ENCODE measurements around the gene MEF2D.
A peak's percentile ranks its signal among the peaks of the same experiment; 100 is the strongest.

The MEF2D gene

GRCh38 chr1:156506450-156506849, 5.9 kb upstream of the MEF2D start:
- no peak overlapping the region for H2BK5ac ChIP-seq (ENCODE audit: low read length)
- no peak overlapping the region for H2BK15ac ChIP-seq (replicated peaks; ENCODE audit: low read depth)
- H3K4me2 ChIP-seq (ENCODE audit: low read length): no peak overlapping the region
- no peak overlapping the region for H4K5ac ChIP-seq (ENCODE audit: low read length)
- H3K18ac ChIP-seq (ENCODE audit: low read length): no peak overlapping the region
- H3K79me2 ChIP-seq (ENCODE audit: control insufficient read depth, insufficient read depth, low read length): no peaks in the 10 kb centered on the region
- no peaks in the 10 kb centered on the region for H3K36me3 ChIP-seq (ENCODE audit: control insufficient read depth, insufficient read depth, low read length)
- no peak overlapping the region for H2BK120ac ChIP-seq (ENCODE audit: low read depth, low read length)
- no peaks in the 10 kb centered on the region for H3K79me1 ChIP-seq (ENCODE audit: low read length)
- H3K27ac ChIP-seq (ENCODE audit: low read depth, low read length): no peak overlapping the region
- no CpG with 5 or more reads among the region's 2 CpGs for WGBS (ENCODE audit: extremely low coverage, insufficient coverage, low lambda C conversion rate)
- no peak overlapping the region for H3K4ac ChIP-seq (ENCODE audit: low read depth, low read length)
- H2AK5ac ChIP-seq (ENCODE audit: low read length): no peak overlapping the region
- H3K4me3 ChIP-seq (ENCODE audit: low read length): no peak overlapping the region
- peaks cover 20% of the 10 kb centered on the region for H3K4me1 ChIP-seq (ENCODE audit: control insufficient read depth, low read depth, low read length)
- H3K23ac ChIP-seq (ENCODE audit: low read length): no peak overlapping the region
- no peak overlapping the region for H3K56ac ChIP-seq (ENCODE audit: low read length)
- DNase-seq: no peak
- no peak overlapping the region for H3K9ac ChIP-seq (ENCODE audit: low read length)
- H3K27me3 ChIP-seq (ENCODE audit: insufficient read depth, low read length, poor library complexity): no peaks in the 10 kb centered on the region
- no peak overlapping the region for H4K8ac ChIP-seq (ENCODE audit: low read depth, low read length)

DNA sequence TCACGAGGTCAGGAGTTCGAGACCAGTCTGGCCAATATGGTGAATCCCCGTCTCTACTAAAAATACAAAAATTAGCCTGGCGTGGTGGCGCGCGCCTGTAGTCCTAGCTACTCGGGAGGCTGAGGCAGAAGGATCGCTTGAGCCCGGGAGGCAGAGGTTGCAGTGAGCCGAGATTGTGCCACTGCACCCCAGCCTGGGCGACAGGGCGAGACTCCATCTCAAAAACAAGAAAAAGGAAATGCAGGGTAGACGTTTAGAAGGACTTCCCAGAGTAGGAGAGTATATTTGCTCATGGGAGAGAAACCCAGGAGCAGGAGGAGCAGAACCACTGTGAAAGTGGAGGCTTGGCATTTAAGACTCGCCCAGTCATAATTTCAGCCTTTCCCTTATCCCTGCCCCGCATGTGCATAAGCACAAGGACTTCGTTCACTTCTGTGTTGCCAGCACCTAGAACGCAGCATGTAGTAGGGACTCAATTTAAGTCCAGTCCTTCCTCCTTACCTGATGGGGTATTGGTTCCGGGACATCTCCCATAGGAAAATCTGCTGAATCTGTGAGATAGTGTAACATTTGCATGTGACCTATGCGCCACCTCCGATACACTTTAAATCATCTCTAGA, 5.2 kb upstream of the MEF2D start:
- no peak overlapping the region for H3K18ac ChIP-seq (ENCODE audit: low read length)
- H4K8ac ChIP-seq (ENCODE audit: low read depth, low read length): no peak overlapping the region
- H3K4me3 ChIP-seq (ENCODE audit: low read length): no peak overlapping the region

GRCh38 chr1:156504821-156505678, 4.5 kb upstream of the MEF2D start:
- Histone ChIP-seq H3K4me1 (ENCODE audit: control insufficient read depth, low read depth, low read length) (peaks cover 20% of the 10 kb centered on the region), H2BK5ac (ENCODE audit: low read length) (peak overlapping the region; percentile 90), H3K4me2 (ENCODE audit: low read length) (peak overlapping the region; percentile 60), H3K4ac (ENCODE audit: low read depth, low read length) (peak overlapping the region; percentile 58), H3K27ac (ENCODE audit: low read depth, low read length) (peak overlapping the region; percentile 79), H3K36me3 (ENCODE audit: control insufficient read depth, insufficient read depth, low read length) (no peaks in the 10 kb centered on the region), H2AK5ac (ENCODE audit: low read length) (peak overlapping the region; percentile 100), H3K4me3 (ENCODE audit: low read length) (no peak overlapping the region), H3K79me2 (ENCODE audit: control insufficient read depth, insufficient read depth, low read length) (peaks cover 1% of the 10 kb centered on the region), H3K9ac (ENCODE audit: low read length) (peak overlapping the region; percentile 56), H4K5ac (ENCODE audit: low read length) (no peak overlapping the region), H3K56ac (ENCODE audit: low read length) (peak overlapping the region; percentile 84), H3K23ac (ENCODE audit: low read length) (peak overlapping the region; percentile 52), H2BK15ac (replicated peaks; ENCODE audit: low read depth) (no peak overlapping the region), H2BK120ac (ENCODE audit: low read depth, low read length) (peak overlapping the region; percentile 6), H3K27me3 (ENCODE audit: insufficient read depth, low read length, poor library complexity) (no peaks in the 10 kb centered on the region), H3K79me1 (ENCODE audit: low read length) (no peaks in the 10 kb centered on the region), H4K8ac (ENCODE audit: low read depth, low read length) (no peak overlapping the region), H3K18ac (ENCODE audit: low read length) (peak overlapping the region; percentile 41)
- no CpG with 5 or more reads among the region's 45 CpGs for WGBS (ENCODE audit: extremely low coverage, insufficient coverage, low lambda C conversion rate)
- peak; percentile 99 for DNase-seq

More for the DNA sequence above, 5.2 kb upstream of the MEF2D start:
- no peak for DNase-seq
- Histone ChIP-seq H3K79me1 (ENCODE audit: low read length) (no peaks in the 10 kb centered on the region), H3K27ac (ENCODE audit: low read depth, low read length) (no peak overlapping the region), H3K9ac (ENCODE audit: low read length) (no peak overlapping the region), H4K5ac (ENCODE audit: low read length) (no peak overlapping the region), H2AK5ac (ENCODE audit: low read length) (no peak overlapping the region), H3K79me2 (ENCODE audit: control insufficient read depth, insufficient read depth, low read length) (no peaks in the 10 kb centered on the region), H2BK15ac (replicated peaks; ENCODE audit: low read depth) (no peak overlapping the region), H3K23ac (ENCODE audit: low read length) (no peak overlapping the region), H3K27me3 (ENCODE audit: insufficient read depth, low read length, poor library complexity) (no peaks in the 10 kb centered on the region), H3K56ac (ENCODE audit: low read length) (peak overlapping the region; percentile 68), H3K36me3 (ENCODE audit: control insufficient read depth, insufficient read depth, low read length) (no peaks in the 10 kb centered on the region), H3K4me2 (ENCODE audit: low read length) (no peak overlapping the region), H3K4ac (ENCODE audit: low read depth, low read length) (no peak overlapping the region), H2BK120ac (ENCODE audit: low read depth, low read length) (no peak overlapping the region), H2BK5ac (ENCODE audit: low read length) (no peak overlapping the region), H3K4me1 (ENCODE audit: control insufficient read depth, low read depth, low read length) (peaks cover 20% of the 10 kb centered on the region)
- WGBS (ENCODE audit: extremely low coverage, insufficient coverage, low lambda C conversion rate): no CpG with 5 or more reads among the region's 21 CpGs

- Histone ChIP-seq H3K56ac (ENCODE audit: low read length) (peak overlapping the region; percentile 84), H3K4me1 (ENCODE audit: control insufficient read depth, low read depth, low read length) (peaks cover 20% of the 10 kb centered on the region), H3K9ac (ENCODE audit: low read length) (peak overlapping the region; percentile 56), H3K23ac (ENCODE audit: low read length) (peak overlapping the region; percentile 52), H3K79me1 (ENCODE audit: low read length) (no peaks in the 10 kb centered on the region), H3K18ac (ENCODE audit: low read length) (peak overlapping the region; percentile 41), H2BK5ac (ENCODE audit: low read length) (peak overlapping the region; percentile 90), H3K36me3 (ENCODE audit: control insufficient read depth, insufficient read depth, low read length) (no peaks in the 10 kb centered on the region), H4K8ac (ENCODE audit: low read depth, low read length) (no peak overlapping the region), H3K4ac (ENCODE audit: low read depth, low read length) (peak overlapping the region; percentile 58), H2BK120ac (ENCODE audit: low read depth, low read length) (peak overlapping the region; percentile 6), H4K5ac (ENCODE audit: low read length) (no peak overlapping the region), H2AK5ac (ENCODE audit: low read length) (peak overlapping the region; percentile 100), H2BK15ac (replicated peaks; ENCODE audit: low read depth) (no peak overlapping the region), H3K27me3 (ENCODE audit: insufficient read depth, low read length, poor library complexity) (no peaks in the 10 kb centered on the region), H3K4me2 (ENCODE audit: low read length) (peak overlapping the region; percentile 60), H3K79me2 (ENCODE audit: control insufficient read depth, insufficient read depth, low read length) (peaks cover 5% of the 10 kb centered on the region), H3K4me3 (ENCODE audit: low read length) (no peak overlapping the region), H3K27ac (ENCODE audit: low read depth, low read length) (peak overlapping the region; percentile 79)
- no CpG with 5 or more reads among the region's 5 CpGs for WGBS (ENCODE audit: extremely low coverage, insufficient coverage, low lambda C conversion rate)
- no peak for DNase-seq
Measured at GRCh38 chr1:156504438-156504813, 3.9 kb upstream of the MEF2D start.

DNA sequence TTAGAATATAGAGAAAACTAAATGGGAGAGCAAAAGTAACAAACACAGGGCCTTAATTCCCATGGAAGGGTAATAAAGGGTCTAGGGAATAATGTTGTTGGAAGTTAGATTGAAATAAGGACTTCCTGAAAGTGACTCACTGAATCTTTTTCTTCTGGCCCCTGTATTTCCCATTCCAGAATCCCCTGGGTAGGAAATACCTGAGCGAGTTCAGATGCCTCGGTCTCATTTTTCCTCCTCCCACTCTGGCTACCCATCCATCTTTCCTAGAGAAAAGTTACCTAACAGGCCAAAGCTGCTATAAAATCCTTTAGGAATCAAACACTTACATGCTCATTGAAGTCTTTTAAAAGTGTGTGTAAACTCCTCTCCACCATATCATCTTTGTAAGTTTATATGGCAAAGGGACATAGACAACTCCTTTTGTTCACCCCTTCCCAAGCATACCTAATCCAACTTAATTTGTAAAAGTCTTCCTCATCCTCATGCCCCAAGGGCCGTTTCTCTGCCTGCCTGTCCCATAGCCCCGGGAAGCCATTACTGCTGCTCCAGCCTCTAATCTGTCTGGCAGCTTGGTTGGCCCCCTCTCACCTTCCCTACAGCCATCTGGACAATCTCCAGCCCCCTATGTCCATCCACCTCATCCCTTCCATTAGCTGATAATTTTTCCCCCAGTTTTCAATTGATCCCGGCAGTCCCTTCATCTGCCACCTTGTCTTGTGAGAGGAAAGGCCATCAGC, 3.3 kb upstream of the MEF2D start:
- Histone ChIP-seq H2AK5ac (ENCODE audit: low read length) (peak overlapping the region; percentile 100), H3K79me1 (ENCODE audit: low read length) (no peaks in the 10 kb centered on the region), H3K4me2 (ENCODE audit: low read length) (no peak overlapping the region), H3K36me3 (ENCODE audit: control insufficient read depth, insufficient read depth, low read length) (no peaks in the 10 kb centered on the region), H3K9ac (ENCODE audit: low read length) (peak overlapping the region; percentile 56), H3K23ac (ENCODE audit: low read length) (no peak overlapping the region), H3K4me1 (ENCODE audit: control insufficient read depth, low read depth, low read length) (peaks cover 21% of the 10 kb centered on the region), H3K27me3 (ENCODE audit: insufficient read depth, low read length, poor library complexity) (no peaks in the 10 kb centered on the region), H2BK15ac (replicated peaks; ENCODE audit: low read depth) (peak overlapping the region; percentile 45), H4K5ac (ENCODE audit: low read length) (no peak overlapping the region), H3K56ac (ENCODE audit: low read length) (peak overlapping the region; percentile 84), H2BK5ac (ENCODE audit: low read length) (peak overlapping the region; percentile 90), H3K4me3 (ENCODE audit: low read length) (no peak overlapping the region), H3K79me2 (ENCODE audit: control insufficient read depth, insufficient read depth, low read length) (peaks cover 9% of the 10 kb centered on the region), H3K18ac (ENCODE audit: low read length) (peak overlapping the region; percentile 5), H3K4ac (ENCODE audit: low read depth, low read length) (peak overlapping the region; percentile 56), H4K8ac (ENCODE audit: low read depth, low read length) (no peak overlapping the region), H2BK120ac (ENCODE audit: low read depth, low read length) (no peak overlapping the region), H3K27ac (ENCODE audit: low read depth, low read length) (peak overlapping the region; percentile 79)
- DNase-seq: no peak
- no CpG with 5 or more reads among the region's 5 CpGs for WGBS (ENCODE audit: extremely low coverage, insufficient coverage, low lambda C conversion rate)

Data from mesendoderm (in vitro differentiated cells).